H1 (cell line): ENCODE results near the gene OSBP2. TPM values are rescaled to one million over a fixed set of nuclear protein-coding genes. Genes with fewer than 3 reads are reported as not detected.

Source experiments
- CBX8 ChIP-seq: fragments of 300-800, 300-1000 bp; sonication (generic); IDR thresholded peaks from 2 replicates; pipeline ENCODE4 v1.7.1; 2016; ENCODE audit warnings: low read depth, low read length, borderline replicate concordance
- CHD7 ChIP-seq: fragments of 300-600 bp; sonication (generic); IDR thresholded peaks from 2 replicates; pipeline ENCODE4 v1.7.1; 2012; ENCODE audit warnings: low read length, moderate library complexity, mild to moderate bottlenecking, inconsistent platforms; ENCODE audit not compliant: insufficient replicate concordance
- MAFK ChIP-seq: IDR thresholded peaks from 2 replicates; pipeline ENCODE4 v1.6.1; 2012; ENCODE audit warnings: low read depth, mild to moderate bottlenecking, improper control_type of control experiment, low read length
- NANOG ChIP-seq: IDR thresholded peaks from 2 replicates; pipeline ENCODE4 v1.6.1; 2011; ENCODE audit warnings: low read length, low read depth, mild to moderate bottlenecking, inconsistent platforms; ENCODE audit not compliant: insufficient read depth, poor library complexity, severe bottlenecking
- RBBP5 ChIP-seq: IDR thresholded peaks from 2 replicates; pipeline ENCODE4 v1.7.1; 2012; ENCODE audit warnings: low read depth, mild to moderate bottlenecking, inconsistent platforms, low read length, moderate library complexity, borderline replicate concordance
- RXRA ChIP-seq: IDR thresholded peaks from 2 replicates; pipeline ENCODE4 v1.6.1; 2011; ENCODE audit warnings: low read depth, mild to moderate bottlenecking, low read length, moderate library complexity; ENCODE audit not compliant: insufficient read depth
- SIN3A ChIP-seq, 2 experiments: IDR thresholded peaks in 1 of 2; conservative IDR thresholded peaks in 1 of 2; 2 replicates each; pipeline ENCODE4 v1.6.1; 2011 to 2012; ENCODE audit warnings: low read length in 2 of 2, improper control_type of control experiment in 1 of 2, low read depth in 1 of 2, mild to moderate bottlenecking in 1 of 2
- SP1 ChIP-seq: IDR thresholded peaks from 2 replicates; pipeline ENCODE4 v1.6.1; 2011; ENCODE audit warnings: low read depth, low read length
- SRF ChIP-seq: IDR thresholded peaks from 2 replicates; pipeline ENCODE4 v1.6.1; 2011; ENCODE audit warnings: mild to moderate bottlenecking, low read depth, low read length, moderate library complexity
- TAF1 ChIP-seq: IDR thresholded peaks from 2 replicates; pipeline ENCODE4 v1.6.1; 2011; ENCODE audit warnings: mild to moderate bottlenecking, low read depth, low read length
- TCF12 ChIP-seq: IDR thresholded peaks from 2 replicates; pipeline ENCODE4 v1.6.1; 2011; ENCODE audit warnings: low read depth, mild to moderate bottlenecking, low read length
- TEAD4 ChIP-seq: IDR thresholded peaks from 2 replicates; pipeline ENCODE4 v1.6.1; 2012; ENCODE audit warnings: low read depth, low read length, inconsistent platforms, mixed read lengths
- polyA plus RNA-seq, 7 experiments: library from polyadenylated mRNA; depleted of rRNA in 3 of 7; stranded (reverse) in 5 of 7; unstranded in 2 of 7; fragments of >200 nt in 5 of 7; fragments of 200-250 nt in 2 of 7; gene quantifications; 1 replicate in 5 of 7; 2 replicates in 1 of 7; 4 replicates in 1 of 7; pipeline versions ENCODE4 v1.2.1 to v1.2.3, GENCODE V29; 2011 to 2013; ENCODE audit warnings: missing spikeins in 2 of 7, mixed read lengths in 2 of 7
- total RNA-seq: library from RNA; stranded (reverse); fragmentation: NEBNext Ultra II Directional; extraction: Animal tissue kit (Norgen Biotek cat#: 25700); gene quantifications from 2 replicates; pipeline ENCODE4 v1.2.1, GENCODE V29; 2021

Gene OSBP2
- total and polyA plus RNA-seq, 2 of the 8 experiments (the other 6 are each of a cell fraction or from before 2014, with no cell fraction given) = 3.4 to 3.7 TPM

- TF ChIP-seq CHD7 (no peak), NANOG (no peak), CBX8 (no peak), RXRA (no peak), RBBP5 (no peak), SRF (no peak), TEAD4 (no peak), SP1 (no peak), TAF1 (no peak), MAFK (no peak), SIN3A (conservative IDR thresholded peaks at IDR 0.05 in 1 of 2, IDR thresholded peaks at IDR 0.05 in 1 of 2; ENCODE audit: low read depth in 1 of 2, low read length in 2 of 2) (no peak), TCF12 (no peak)
Measured at GRCh38 chr22:30833322-30833721, 138.6 kb downstream of the OSBP2 start (continued).
